H1 (cell line): ENCODE results near the gene WFDC5. TPM values are rescaled to one million over a fixed set of nuclear protein-coding genes. Genes with fewer than 3 reads are reported as not detected.

Experiments
- CHD2 ChIP-seq: IDR thresholded peaks from 2 replicates; pipeline ENCODE4 v1.6.1; 2012; ENCODE audit warnings: low read length, improper control_type of control experiment
- CHD7 ChIP-seq: fragments of 300-600 bp; sonication (generic); IDR thresholded peaks from 2 replicates; pipeline ENCODE4 v1.7.1; 2012; ENCODE audit warnings: low read length, moderate library complexity, mild to moderate bottlenecking, inconsistent platforms; ENCODE audit not compliant: insufficient replicate concordance
- POLR2AphosphoS5 ChIP-seq: IDR thresholded peaks from 2 replicates; pipeline ENCODE4 v1.6.1; 2011; ENCODE audit warnings: low read depth, low read length
- polyA plus RNA-seq, 7 experiments: library from polyadenylated mRNA; depleted of rRNA in 3 of 7; stranded (reverse) in 5 of 7; unstranded in 2 of 7; fragments of >200 nt in 5 of 7; fragments of 200-250 nt in 2 of 7; gene quantifications; 1 replicate in 5 of 7; 2 replicates in 1 of 7; 4 replicates in 1 of 7; pipeline versions ENCODE4 v1.2.1 to v1.2.3, GENCODE V29; 2011 to 2013; ENCODE audit warnings: missing spikeins in 2 of 7, mixed read lengths in 2 of 7
- total RNA-seq: library from RNA; stranded (reverse); fragmentation: NEBNext Ultra II Directional; extraction: Animal tissue kit (Norgen Biotek cat#: 25700); gene quantifications from 2 replicates; pipeline ENCODE4 v1.2.1, GENCODE V29; 2021

The WFDC5 gene
- total and polyA plus RNA-seq, 2 of the 8 experiments (the other 6 are each of a cell fraction or from before 2014, with no cell fraction given), result not detected

DNA sequence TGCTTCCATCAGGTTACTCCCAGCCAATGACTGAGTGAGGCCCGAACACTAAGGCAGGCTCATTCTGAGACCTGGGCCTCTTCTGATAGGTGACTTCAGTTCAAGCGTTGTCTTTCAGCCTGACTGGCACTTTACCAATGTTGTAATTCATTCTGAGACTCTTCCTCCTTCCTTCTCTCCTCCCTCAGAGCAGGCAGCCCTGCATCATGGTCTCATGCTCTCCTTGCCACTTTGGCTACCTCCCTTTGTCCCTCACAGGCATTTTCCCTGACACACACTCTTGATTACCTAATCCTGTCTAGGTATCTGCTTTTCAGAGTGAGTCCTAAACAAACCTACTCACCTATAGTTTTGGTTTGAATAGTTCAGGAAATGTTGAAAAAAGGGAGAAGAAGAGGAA is 21.9 kb upstream of the WFDC5 start (continued):
- TF ChIP-seq CHD7, result no peak
- TF ChIP-seq POLR2AphosphoS5, result no peak
- no peak for TF ChIP-seq CHD2
